Stimulated activated CD8-positive, alpha-beta memory T cell treated with anti-CD3 and anti-CD28 coated beads, Interleukin-7, amount 100 ng/mL, for 1 hour (primary cell): ENCODE data around the gene TCF20.

ENCODE experiments used
- DNase-seq, 2 donors: peaks; one replicate each; pipeline ENCODE4 v3.0.0-alpha.2; 2020; ENCODE audit warnings: low read depth in 2 of 2

Gene TCF20

DNA sequence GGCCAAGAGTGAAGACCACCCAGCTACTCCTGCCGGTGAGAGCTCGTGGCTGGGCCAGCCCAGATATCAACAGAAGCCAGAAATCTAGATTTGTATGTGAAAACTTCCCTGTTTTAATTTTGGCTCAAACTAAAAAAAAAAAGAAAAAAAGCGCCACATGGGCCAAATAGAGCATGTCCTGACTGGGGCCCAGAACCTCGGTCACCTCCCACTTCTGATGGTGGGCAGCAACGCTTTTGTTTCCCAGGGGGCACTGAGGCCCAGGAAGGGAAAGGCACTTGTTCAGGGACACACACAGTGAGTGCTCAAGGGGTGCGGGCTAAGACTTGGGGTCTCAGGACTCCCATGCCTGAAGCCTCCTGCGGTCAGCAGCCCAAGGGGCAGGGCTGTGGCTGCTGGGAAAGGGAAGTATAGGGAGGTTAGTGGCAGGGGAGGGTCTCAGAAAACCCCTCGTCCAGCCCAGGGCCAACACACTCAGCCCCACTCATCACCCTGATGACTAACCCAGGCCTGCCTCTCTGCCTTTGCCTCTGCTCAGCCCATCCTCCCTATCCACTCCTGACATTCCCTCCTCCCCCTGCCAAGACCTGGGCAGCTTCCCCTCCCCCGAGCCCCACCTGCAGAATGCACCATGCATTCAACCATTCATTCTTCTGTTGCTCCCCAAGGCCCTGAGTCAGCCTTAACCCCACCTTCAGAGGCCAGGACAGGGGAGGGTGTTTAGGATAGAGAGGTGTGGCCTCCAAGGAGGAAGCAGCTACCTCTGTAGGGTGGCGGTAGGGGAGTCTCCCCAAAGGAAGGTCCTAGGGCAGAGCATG, 30.0 kb upstream of the TCF20 start:
- DNase-seq = no peak

DNA sequence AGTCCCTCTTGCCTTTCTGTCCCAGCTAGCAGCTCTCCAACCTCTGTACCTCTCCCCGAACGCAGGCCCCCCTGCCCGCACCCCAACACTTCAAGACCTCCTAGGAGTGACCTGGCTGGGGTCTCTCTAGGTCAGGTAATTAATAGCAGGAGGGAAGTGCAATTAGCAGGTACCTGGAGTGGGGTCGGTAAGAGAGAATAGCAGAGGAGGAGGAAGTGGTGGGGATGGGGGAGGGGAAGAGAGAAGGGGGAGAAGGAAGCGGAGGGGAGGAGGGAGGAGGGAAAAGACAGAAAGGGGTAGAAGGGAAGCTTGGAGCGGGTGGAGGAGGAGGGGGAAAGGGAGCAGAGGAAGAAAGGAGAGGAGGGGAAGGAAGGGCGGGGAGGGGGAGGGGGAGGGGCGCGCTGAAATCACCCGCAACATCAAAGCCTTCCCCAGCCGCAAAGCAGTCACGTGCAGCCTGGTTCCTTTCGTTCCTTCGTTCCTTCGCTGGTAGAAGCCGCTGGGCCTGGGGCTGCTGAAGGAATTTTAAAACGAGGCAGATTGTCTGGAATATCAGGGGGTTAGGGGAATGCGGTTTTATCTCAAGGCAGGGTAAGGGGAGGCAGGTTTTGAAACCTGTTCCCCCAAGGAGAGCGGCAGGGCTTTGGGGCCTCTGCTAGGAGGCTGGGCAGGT, 29.3 kb upstream of the TCF20 start:
- DNase-seq = no peak

DNA sequence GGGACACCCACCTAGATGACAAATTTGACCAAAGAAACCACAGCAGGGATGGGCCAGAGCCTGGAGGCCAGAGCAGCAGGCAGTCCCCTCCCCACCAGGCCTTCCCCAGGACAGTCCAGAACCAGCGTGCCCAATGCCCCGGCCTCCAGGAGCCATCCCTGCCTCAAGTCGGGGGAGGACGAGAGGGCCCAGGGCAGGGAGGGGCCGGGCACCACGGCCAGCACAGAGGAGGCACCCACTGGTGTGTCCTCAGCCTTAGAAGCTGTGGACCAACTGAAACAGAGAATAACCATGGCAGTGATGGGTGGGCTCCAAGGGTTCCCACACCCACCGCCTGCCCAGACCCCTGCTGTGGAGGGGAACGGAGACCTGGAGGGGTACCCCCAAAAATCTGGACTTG, 28.3 kb upstream of the TCF20 start:
- DNase-seq = no peak

DNA sequence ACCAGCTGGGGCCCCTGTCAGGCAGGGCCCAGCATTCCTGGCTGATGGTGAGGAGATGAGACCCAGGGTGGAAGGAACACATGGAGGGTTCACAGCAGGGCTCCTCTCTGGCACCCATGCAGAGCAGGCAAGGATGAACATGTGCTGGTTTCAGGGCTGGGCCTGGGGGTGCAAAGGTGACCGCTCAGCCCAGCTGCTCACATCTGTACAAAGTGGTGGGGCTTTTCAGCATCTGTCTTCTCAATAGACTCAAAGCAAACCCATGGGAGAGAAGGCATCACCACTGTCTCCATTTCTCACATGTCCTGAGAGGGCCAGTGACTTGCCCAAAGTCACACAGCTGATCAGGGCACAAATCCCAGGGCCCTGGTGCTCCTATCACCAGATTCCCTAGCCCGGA, 27.3 kb upstream of the TCF20 start:
- DNase-seq = no peak

DNA sequence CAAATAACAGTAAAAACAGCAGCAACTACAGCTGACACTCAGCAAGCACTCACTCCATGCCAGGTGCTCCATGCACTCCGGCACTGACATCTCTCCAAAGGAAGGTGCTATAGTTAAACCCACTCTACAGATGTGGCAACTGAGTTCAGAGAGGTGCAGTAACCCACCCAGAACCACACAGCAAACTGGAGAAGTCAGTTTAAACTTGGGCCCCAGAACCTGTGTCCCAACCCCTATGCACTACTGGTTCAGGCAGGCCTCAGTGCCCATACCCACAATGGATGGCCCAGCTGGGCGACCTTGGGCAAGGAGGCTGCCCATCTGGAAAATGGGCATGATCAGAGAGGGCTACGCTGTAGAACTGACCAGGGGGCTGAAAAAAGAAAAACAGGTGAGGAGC, 26.4 kb upstream of the TCF20 start:
- DNase-seq = no peak

DNA sequence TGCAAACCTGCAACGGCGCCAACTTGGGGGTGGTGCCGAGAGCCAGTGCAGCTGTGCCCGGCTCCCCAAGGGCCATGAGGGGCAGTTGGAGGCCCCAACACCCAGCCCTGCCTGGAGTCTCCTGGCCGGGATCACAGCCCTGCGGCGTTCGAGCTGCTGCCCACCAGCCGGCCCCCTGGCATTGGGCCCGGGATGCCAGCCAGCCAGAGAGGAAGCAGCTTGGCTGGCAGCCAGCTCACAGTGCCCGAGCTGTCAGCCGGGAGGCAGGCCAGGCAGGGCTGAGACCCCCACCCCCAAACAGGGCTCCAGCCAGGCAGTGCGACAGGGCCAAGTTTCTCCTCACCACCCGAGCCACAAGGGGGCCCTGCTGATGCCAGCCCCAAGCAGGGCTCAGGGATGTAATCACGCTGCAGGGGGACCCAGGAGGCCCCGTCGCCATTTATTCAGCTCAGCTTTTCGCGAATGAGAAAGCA, 26.0 kb upstream of the TCF20 start:
- no peak for DNase-seq

DNA sequence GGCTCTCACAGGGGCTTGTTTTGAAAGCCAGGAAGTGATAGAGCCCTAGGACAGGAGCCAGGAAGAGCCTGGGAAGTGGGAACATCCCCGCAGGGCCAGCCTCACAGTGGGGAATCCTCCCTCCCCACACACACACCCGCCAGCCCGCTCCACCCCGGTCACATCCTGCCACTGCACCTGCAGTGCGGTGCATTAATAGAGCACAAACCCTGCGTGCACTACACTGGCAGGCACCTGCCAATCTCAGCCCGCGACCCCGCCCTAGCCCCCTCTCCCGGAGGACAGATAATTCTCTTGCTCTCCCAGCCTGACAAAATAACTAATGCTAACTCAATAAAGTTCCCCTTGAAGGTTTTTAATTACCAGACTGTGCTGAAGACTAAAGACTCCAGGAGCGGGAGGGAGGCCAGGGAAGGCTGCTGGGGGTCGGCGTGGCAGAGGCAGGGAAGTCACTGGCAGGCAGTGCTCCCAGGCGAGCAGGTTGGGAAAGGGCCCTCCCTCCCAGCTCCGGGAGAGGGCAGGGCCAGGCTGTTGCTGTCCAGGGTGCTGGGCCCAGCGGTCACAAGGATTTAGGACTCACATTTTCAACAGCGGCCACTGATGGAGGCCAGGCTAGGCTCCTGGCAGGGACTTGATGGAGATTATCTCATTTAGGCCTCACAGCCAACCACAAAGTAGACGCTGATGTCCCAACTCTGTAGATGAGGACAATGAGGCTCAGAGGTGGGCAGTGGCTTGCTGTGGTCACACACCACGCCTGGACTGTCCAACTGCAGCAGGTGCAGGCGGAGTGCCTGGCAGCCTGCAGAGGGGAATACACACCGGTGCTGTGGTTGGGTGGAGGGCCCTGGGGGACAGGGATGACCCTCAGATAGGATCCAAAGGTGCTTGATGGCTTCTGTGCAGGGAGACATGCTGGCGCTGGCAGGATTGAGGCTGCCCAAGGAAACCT, 23.9 kb upstream of the TCF20 start:
- DNase-seq = no peak

DNA sequence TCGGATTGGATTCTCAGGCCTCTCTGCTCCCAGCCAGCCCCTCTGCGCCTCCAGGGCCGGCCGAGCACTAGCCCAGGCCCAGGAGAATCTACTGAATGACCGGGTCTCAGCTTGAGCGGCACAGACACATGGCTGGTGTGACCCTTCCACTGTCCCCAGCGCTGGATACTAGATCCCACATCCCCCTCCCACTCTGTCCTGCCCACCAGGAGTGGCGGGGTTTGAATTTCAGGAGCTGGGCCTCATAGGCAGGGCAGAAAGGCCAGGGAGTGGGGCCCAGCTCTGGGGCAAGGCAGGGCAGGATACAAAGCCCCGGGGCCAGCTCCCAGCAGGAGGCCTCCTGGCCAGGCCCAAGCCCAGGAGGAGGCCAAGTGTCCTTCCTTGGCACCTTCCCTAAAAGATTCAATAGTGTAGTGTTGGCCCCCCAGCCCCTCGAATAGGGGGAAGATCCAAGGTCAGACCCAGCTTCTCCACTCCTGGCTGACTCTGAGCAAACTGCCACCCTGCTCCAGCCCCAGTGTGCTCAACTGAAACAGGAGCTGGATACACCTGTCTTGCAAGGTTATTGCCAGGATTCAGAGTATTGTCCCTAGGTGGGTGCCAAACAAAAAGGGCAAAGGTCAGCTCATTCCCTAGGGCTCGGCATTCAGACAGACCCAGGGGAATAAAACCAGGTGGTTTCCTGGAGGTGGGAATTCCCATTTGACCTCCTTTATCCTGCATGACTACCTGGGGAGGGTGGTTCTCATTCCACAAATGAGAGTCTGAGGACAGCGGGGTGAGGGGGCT, 22.5 kb upstream of the TCF20 start:
- DNase-seq = no peak

DNA sequence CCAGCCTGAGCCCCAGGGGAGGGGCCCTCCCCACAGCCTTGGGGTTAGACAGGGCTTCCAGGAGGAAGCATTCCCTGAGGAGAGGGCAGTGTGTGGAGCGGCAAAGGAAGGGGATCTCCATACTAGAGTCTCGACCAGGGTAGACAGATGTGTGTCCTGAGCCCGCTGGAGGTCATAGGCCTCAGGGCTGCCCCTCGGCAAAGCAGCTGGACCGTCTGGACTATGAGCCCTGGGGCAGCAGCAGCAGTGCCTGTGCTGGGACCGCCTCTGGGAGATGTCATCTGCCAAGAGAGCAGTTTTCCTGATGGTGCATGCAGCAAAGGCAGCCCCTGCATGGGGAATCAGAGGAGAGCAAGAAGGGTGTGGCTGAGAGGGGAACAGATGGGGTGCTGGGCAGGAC, 20.8 kb upstream of the TCF20 start:
- no peak for DNase-seq

DNA sequence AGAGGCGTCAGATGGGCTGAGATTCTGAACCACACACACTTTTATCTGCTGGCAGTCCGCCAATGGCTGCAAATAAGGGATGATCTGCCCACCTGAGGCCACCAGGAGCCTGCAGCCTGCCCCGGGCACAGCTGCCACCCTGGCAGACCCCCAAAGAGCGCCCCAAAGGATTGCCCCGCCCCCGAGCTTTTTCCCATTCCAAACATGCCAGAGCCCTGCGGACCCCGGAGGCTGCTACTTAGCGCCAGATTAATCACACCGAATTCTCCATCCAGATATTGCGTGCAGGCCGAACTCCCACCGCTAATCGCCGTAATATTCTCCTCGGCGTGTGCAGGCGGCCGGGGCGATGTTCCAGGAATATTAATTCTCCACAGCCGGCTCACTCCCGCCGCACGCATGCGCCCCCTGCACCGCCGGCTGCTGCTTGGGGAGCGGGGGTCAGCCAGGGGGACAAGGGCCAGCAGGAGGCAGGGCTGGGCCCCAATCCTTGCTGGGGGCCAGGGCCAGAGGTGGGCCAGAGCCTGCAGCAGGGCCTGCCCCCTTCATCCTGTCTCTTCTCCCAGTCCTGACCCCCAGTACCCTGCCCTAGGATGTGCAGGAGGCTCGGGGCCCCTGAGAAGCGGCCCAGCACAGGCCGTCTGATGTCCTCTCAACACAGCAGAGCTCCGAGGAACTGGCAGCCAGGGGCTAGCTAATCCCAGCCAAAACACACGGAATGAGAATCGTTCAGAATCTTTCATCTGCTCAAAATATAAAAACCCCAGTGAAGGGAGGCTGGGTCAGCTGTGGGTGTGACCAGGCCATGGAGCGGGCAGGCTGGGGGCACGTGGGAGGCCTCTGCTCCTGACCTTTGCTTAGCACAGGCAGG, 19.5 kb upstream of the TCF20 start:
- DNase-seq = no peak

DNA sequence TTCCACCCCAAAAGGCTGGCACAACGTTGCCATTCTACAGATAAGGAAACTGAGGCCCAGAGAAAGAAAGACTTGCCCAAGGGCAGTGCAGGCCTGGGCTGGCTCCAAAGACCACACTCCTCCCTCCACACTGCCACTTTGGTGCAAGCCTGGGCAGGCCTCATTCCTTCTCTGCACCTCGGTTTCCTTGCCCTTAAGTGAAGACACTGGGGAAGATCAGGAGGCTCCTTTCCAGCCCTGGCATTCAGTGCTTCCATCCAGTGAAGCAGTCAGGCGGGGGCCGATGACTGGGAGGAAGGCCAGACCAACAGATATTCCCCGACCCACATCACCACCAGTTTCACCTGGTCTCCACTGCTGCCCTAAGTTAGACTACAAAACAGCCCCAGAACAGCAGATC, 18.3 kb upstream of the TCF20 start:
- DNase-seq = no peak

DNA sequence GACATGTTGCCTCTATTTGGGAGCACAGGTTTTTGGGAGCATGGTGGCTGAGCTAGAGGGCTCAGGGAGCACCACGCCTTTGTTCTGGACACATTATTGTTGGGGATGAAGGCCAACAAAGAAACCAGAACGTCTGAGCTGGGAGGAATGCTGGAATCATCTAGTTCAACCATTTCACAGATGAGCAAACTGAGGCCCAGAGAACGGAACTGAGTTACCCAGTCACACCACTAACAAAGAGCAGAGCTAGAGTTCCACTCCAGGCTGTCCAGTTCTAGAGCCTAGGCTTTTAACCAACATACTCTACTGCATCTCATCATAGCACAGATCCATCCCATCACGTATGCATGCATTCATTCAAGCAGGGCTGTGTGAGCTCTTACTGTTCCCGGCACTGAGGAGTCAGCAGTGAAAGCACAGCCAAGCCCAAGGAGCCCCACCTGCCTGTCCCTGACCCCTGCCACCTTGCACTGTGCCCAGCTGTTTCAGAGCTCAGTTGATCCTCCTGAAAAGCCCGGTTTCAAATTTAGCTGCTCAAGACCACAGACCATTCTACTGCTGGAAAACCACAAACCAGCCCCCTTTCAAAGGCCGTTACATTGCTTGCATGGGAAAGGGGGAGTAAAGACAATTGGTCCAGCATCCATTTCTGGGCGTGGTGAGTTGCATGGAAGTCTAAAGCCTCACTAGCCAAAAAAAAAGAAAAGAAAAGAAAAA, 16.9 kb upstream of the TCF20 start:
- DNase-seq = no peak

DNA sequence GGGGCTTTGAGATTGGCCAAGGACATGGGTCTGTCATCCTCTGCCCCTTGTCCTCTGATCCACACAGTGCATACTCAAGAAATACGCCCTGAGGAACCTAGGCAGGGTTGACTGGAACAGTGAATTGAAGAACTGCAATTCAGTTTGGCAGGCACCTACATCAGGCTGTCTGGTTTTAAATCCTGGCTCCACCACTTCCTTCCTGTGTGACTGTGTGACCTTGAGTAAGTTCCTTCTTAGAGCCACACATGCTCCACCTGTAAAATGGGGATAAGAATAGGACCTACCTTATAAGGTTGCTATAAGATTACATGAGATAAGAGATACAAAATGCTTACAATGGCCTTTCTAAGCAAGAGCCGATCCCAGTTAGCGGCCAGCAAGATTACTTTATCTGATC, 15.8 kb upstream of the TCF20 start:
- no peak for DNase-seq

DNA sequence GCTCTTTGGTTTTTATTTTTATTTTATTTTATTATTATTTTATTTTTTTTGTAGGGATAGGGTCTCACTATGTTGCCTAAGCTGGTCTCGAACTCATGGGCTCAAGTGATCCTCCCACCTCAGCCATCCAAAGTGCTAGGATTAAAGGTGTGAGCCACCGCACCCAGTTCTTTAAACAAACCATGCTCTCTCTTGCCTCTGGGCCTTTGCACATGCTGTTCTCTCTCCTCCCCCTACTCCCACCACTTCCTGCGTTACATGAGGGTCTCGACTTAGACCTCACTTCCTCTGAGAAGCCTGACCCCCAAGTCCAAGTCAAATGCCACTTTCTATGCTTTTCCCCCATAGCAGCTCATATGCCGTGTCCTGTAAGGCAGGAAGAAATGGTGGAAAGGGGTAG, 15.2 kb upstream of the TCF20 start:
- DNase-seq = no peak

DNA sequence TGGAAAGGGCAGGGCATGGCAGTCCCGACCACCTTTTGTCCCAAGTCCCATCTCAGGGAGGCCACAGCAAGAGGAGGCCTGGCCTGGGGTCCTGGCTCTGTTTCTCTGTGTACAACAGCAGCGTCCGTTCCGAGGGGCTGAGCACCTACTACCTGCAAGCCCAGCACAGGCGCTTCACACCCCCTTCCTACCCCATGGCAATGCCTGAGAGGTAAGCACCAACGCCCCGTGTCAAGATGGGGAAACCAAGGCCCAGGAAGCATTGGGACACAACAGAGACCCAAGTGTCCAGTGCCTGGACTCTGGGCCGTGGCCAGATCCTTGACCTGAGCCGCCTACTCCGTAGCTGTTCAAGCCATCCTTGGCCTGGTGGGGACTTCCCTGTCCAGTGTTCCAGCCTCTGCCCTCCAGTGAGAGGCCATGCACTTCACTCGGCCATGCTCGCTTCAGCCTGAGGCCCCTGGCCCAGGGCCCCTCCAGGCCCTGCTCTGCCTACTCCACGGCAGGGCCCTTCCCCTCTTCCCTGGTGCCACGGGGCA, 14.3 kb upstream of the TCF20 start:
- DNase-seq = no peak

DNA sequence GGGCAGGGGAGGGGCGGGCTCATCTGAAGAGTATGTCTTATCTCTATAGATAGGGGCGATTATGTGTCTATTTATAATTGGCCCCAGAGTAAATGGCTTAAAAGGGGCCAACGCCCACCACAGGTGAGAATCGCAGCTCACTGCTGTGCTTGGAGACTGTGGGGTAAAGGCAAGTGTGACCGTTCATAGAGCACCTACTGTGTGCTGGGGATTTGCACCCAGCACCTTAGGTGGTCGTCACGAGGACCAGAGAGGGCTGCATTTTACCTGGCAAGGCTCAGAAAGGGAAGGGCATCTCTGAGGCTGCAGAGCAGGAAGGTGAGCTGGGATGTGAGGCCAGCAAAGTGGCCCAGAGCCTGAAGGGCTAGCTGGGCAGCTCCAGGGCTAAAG, 13.7 kb upstream of the TCF20 start:
- DNase-seq = no peak

DNA sequence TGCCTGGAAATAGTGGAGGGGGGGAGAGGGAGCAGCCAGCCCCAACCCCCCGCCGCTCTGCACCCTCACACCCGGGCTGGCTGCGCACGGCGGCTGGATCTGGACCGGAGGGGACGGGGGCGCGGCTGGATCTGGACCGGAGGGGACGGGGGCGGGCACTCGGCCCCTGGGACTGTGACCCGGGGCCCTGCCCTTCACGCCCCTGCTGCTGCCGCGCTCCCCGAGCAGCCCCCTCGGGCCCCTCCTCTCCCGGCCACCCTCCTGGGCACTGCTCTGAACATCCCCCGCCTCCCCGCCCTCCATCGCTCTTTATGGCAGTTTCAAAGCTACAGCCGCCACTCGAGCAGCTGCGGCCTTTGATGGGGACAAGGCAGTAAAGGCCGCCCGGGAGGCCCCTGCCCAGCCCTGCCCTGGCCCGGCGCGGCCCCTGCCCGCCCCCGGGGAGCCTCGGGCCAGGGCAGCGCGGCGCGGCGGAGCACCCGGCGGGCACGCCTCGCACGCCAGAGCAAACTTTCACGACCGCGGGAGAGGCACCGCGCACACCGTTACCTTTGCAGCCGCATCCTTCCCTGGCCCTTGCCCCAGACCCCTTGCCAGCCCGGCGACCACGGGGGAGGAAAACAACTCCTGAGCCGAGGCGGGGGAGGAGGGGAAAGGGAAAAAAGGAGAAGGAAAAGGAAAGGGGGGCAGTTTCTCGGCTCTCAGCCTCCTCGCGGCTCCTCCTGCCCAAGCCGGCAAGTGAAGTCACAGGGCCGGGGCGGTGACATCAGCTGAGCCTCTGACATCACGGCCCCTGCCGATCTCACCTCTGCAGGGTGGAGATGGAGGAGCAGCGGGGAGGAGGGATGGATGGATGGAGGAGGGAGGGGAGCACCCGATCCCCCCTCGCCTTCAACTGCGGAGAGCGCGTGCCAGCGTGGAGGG, 13.1 kb upstream of the TCF20 start:
- no peak for DNase-seq

DNA sequence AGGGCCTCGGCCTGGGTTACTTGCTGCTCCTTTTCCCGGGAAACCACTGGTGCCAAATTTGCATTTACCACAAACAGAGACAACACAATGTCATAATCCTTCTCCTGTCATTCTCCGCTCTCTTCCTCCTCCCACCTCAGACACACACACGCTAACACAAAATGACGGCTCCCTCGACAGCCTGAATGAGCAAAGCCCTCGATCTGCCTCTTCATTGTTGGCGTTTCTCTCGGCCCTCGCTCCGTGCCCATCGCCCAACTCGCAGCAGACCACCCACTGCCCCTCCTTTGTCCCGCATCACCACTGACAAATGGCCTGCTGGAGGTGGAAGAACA, 12.5 kb upstream of the TCF20 start:
- DNase-seq = no peak
